ENCODE results near the gene CAMKMT.

CAMKMT gene

DNA sequence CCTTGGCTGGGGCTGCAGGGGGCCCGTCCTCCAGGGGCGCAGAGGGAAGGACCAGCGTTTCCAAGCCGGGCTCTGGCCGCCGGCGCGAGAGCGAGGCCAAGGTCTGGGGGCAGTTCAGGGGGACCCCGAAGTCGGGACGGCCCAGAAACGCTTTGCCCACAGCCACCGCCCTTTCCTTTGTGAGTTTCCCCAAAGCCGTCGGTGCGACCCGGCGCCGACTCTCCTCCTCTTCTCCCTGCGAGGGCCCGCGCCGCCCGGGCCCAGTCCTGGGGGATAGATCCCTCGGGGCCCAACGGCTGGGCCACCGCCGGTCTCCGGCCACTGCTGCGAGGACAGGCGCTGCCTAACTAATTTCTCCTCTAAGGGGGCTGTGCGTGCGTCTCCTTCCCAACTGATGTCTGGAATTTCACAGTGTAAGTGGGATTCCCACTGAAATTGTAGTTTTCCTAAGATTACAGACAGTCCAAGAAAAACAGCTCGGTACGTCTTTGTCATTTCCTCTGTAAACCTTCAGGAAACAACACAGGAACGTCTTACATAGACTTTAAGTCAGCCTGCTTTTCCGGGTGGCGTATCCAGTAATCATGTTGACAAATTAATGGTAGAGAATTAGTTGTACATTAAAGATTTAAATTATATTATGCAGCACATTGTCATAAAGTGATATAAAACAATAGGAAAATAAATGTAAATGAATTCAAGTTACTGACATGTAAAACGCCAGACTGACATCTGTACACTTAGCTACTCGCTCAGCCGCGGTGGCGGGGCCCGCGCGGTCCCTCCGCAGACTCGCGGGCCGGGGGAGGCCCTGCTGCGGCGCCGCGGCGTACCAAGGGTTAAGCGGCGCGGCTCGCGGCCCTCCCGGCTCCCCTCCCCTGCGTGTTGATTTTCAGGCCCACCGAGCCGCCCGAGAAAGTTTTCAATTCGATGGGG is 440.4 kb downstream of the CAMKMT start:
- DNase-seq (ENCODE audit: low spot score) = no peak

DNA sequence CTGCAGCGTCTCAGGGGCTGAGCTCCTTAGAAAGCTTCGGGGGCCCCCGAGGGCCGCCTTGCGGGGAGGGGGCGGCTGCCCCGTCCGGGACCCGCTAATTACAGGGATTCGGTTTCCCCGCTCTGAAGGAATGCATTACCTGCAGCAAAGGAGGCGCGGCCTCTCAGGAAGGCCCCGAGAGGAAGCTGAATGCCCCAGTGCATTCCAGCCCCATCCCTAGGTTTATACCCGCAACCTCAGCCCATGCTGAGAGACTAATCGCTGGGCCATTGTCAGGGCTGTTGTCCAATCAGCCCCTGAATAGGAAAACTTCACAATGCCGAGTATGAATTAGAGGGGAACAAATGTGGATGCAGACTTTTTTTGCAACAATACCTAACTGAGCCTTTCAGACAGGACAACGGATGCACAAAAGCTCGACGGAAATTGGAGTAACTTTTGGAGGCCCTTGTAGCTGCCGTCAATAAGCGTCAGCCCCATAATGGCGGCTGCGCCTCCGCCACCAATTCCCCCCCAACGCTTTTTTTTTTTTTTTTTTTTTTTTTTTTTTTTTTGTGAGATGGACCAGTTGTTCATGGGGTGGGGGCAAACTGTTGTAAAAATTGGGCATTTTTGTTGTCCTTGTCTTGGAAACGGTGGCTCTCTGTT is 441.2 kb downstream of the CAMKMT start:
- DNase-seq (ENCODE audit: low spot score) = no peak

DNA sequence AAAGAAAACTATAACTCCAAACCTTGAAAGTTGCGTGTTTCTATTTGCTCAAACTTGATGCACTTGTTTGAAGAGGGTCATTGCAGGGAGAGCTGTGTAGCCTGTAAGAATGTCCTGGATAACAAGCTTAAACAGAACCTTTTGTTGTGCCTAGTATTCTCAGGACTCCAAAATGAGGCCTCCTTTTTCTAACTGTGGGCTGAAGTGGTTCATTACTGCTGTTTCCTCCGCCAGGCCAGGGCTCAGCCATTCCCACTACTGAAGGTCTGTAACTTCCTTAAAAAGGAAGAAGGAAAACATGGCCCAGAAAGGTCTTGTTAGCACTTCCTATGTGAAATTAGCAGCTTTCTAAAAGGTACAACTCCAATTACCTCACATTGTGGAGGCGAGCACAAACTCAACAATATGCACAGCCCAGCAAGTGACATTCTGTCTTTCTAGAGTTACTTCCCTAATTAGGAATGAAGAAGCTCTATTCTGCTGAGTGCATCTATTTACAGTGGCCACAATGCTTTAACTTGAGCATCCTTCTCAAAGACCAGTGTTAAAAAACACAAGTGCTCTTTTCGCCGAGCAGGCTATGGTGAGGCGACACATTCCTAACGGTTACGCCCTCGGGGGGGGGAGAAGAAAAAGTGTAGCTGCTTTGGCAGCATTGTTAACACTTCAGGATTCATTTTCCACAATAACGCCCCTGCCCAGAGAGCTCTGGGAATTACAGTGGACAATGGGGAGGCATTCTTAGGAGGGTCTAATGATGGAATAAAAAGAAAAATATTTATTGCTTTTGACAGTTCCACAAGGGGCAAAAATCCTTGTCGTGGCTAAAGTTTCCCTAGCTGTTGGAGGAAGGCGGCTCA is 442.9 kb downstream of the CAMKMT start:
- no peak for DNase-seq (ENCODE audit: low spot score)

DNA sequence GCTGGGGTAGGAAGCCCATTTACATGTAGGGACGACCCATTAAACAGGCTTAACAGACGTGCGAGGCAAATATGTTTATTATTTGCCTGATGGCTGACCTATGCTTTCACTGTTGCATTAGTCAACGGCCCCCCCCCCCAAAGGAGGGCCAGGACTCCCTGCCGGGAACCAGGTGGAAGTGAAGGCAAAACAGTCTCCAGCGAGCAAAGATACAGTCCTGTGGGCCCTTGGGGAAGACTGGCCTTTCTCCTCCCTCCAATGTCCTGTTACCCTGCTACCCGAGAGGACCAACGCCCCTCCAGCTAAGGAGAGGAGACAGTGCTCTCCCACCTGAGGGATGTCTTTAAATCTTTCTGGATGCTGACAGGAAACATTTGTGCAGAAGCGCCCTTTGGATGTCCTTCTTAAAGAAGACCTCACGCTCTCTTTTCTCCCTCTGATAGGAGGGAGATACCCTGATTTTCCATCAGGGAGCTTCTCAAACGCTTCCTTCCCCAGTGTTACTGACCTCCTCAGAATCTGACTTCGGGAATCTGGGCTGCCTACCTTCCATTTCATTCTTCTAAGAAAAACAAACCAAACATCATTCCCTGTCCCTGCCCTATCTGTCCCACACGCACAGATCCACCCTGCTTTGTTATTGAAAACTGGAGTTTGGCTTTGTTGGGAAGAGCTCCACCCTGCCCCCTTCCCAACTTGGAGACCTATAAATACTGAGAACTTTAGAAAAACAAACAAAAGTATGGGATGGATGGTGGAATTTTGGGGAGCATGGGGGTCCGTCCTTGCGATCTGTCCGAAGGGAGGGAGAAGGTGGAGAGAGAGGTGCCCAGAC is 443.9 kb downstream of the CAMKMT start:
- DNase-seq (ENCODE audit: low spot score) = no peak

GRCh38 chr2:44807201-44808025 is 445.7 kb downstream of the CAMKMT start:
- DNase-seq (ENCODE audit: low spot score) = no peak

DNA sequence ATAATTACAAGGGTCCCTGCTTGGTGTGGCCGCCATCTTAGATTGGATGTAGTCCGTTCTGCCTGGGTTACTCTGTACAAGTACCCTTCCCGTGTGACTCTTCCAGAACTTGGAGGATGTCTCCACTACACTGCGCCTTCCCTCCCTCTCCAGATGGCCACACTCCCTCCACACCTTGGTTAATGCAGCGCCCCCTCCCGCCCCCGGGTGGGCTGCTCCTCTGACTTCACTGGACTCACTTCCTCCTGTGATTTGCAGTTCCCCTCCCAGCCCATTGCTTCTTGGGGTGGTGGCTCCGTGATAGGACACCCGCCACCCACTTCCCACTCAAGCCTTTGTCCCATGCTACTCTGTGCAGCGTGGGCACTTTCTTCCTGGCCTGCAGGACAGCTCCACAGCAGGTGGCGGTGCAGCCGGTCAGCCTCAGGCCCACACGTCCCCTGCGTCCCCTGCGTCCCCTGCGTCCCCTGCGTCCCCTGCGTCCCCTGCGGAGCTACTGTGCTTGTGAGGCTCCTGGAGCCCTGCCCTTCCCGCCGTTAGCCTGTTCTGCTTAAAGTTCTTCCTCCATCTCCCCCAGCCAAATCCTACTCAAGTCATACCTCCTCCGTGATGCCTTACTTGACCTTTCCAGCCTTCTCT is 449.3 kb downstream of the CAMKMT start:
- no peak for DNase-seq (ENCODE audit: low spot score)

GRCh38 chr2:44813165-44813564 is 451.4 kb downstream of the CAMKMT start:
- no peak for DNase-seq (ENCODE audit: low spot score)

- DNase-seq (ENCODE audit: low spot score) = no peak
These were observed 451.9 kb downstream of the CAMKMT start for GRCh38 chr2:44813658-44814057.

- no peak for DNase-seq (ENCODE audit: low spot score)
These were observed 455.5 kb downstream of the CAMKMT start for GRCh38 chr2:44817256-44817655.

DNA sequence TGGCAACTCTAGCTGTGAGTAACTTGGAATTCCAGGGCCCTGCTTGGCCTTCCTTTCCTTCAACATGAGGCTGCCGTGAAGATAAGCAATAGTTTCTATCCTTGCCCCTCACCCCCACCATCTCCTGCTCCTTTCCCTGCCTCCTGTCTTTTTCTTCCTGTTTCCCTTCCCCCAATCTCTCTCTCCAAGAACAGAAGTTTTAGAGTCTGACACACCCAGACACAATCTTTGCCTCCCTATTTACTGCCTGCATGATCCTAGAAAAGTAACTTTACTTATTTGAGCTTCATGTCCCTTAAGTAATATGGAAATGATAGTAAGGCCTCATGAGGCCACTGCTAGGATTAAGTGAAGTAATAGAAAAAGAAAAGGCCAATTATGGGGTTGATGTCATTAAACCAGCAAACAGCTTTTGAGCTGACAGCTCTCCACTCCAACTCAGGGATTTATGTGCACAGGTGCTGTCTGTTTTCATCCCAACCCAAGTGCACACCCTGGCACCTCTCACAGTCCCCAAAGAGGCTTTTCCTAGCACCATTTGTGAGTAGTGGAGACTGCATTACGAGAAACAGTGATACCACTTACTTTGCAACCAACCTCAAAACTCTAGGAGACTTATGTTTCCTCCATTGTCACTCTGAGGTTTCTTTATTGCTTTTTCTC is 456.1 kb downstream of the CAMKMT start:
- DNase-seq (ENCODE audit: low spot score) = no peak

DNA sequence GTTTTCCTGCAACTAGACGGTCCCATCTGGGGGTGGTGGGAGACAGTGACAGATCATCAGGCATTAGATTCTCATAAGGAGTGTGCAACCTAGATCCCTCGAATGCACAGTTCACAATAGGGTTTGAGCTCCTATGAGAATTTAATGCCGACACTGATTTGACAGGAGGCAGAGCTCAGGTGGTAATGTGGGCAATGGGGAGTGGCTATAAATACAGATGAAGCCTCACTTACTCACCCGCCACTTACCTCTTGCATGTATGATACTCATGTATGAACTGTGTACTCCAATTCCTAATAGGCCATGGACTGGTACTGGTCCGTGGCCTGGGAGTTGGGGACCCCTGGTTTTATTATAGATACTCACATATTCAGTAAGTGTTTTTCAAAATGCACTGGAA is 457.3 kb downstream of the CAMKMT start:
- no peak for DNase-seq (ENCODE audit: low spot score)

DNA sequence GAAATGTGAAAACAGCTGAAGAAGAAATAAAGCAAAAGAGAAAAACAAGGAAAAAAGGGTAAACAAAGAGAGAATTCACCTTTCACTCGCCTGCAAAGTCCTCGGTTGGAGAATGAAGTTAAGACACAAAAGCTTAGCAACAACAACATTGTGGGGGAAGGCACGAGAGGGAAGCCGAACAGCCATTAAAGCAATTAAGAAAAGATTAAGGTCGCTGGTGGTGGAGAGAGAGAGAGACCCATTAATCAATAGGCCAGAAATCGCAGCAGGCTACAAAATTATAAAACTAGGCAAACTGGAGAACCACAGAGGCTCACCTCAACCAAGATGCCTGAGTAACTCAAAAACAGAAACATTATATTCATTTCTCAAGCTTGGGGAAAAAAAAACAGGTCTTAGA is 459.8 kb downstream of the CAMKMT start:
- no peak for DNase-seq (ENCODE audit: low spot score)

GRCh38 chr2:44822174-44822573 is 460.4 kb downstream of the CAMKMT start:
- DNase-seq (ENCODE audit: low spot score) = no peak
